NCI-H1930 (cell line): Measurements from ENCODE around the gene CA9.

Experiments
- DNase-seq, 2 experiments: peaks; one replicate each; lab custom pipeline; 2025; lab: John Stamatoyannopoulos, UW

CA9 gene

DNA sequence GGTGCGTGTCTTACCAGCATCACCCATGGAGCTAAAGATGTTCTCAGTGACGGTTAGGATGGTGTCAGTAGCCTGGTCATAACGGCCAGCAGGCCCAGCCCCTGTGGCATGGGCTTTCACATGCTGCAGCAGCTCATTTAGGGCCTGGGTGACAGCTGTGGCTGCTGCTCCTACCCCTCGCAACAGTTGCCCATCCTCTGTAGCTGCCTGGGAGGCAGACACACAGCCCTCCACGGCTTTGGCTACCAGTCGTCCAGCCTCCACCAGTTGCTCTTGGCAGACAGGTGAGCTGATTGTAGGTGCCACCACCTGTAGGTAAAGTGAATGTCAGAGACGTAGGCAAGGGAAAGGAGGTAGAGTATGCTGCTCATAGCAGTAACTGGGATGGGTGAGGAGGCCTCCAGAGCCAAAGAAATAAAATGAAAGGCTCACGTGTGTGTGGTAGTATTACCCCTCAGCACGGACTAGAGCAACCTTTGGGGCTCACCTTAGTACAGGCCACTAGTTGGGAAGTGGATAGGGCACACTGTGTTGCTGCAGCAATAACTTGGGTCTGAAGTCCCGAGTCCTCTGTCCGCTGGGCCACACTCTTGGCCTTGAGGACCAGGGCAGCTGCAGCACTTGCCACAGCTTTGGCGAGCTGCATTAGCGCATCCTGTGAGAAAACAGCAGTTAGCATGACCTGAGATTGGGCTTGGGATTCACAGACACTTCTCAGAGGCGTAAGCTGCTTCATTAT, 43.6 kb downstream of the CA9 start:
- no peak for DNase-seq

GRCh38 chr9:35718721-35719511, 45.2 kb downstream of the CA9 start:
- DNase-seq, result no peak

GRCh38 chr9:35719546-35719945, 45.8 kb downstream of the CA9 start:
- DNase-seq, result no peak

GRCh38 chr9:35723426-35723825, 49.7 kb downstream of the CA9 start:
- DNase-seq, result no peak

DNA sequence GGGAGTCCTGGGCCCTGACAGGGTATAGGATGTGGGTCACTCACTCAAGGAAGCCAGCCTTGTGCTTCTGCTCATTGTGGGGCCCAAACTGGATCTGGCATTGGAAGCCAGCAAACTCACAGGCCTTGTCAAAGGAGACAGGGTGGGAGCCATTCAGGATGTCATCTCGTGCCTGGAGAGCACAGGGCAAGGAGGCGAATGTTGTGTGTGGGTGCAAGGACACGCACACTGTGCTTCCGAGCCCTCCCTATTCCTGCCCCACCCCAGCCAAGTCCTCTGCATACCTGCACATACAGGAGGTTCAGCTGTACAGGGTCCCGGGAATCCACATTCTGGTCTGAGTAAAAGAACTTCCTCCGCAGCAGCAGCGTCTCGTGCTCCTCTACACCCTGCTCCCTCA, 50.2 kb downstream of the CA9 start:
- no peak for DNase-seq

GRCh38 chr9:35725362-35725761, 51.6 kb downstream of the CA9 start:
- DNase-seq, result no peak

DNA sequence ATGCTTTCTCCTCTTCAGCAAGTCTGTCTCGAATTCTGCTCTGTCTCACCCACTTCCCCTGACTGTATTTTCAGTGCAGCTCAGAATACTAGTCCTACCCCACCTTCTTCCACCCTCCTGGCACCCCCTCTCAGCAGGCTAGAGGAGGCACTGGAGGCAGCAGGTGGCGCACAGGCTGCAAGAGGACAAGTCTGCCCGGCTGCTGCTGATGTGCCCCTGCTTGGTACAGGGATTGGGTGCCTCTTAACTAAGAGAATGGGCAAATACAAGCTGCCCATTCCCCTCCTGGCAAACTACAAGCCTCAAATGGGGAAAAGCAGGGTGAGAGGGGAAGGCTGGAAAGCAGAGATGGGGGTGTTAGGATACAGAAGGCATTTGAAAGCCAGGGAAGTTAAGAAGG, 53.2 kb downstream of the CA9 start:
- no peak for DNase-seq

GRCh38 chr9:35727676-35728040, 53.9 kb downstream of the CA9 start:
- no peak for DNase-seq

- no peak for DNase-seq
These were observed 54.6 kb downstream of the CA9 start for GRCh38 chr9:35728041-35728971.

GRCh38 chr9:35729101-35729500, 55.4 kb downstream of the CA9 start:
- no peak for DNase-seq

GRCh38 chr9:35729700-35730485, 56.2 kb downstream of the CA9 start:
- DNase-seq, result no peak

- DNase-seq, result no peak
These were observed 56.7 kb downstream of the CA9 start for GRCh38 chr9:35730486-35730854.
